SK-N-SH (cell line): ENCODE results near the gene USP34. TPM values are rescaled to one million over a fixed set of nuclear protein-coding genes. Genes with fewer than 3 reads are reported as not detected.

ENCODE experiments used
- CTCF ChIA-PET: fragments of 300-600, 350-600 bp; formaldehyde crosslinking; extraction: SDS; loops from one replicate; lab custom pipeline; 2021; lab: Yijun Ruan, JAX
- POLR2A ChIA-PET: fragments of 350-600 bp; sonication (Branson Sonifier 250); formaldehyde crosslinking; extraction: SDS; loops from one replicate; lab custom pipeline; 2020; ENCODE audit warnings: antibody characterized with exemption, inconsistent platforms; lab: Yijun Ruan, JAX
- DNase-seq: peaks from one replicate; pipeline ENCODE4 v3.0.0; 2012
- H2AFZ ChIP-seq: fragments of 200-600 bp; sonication (generic); 2 replicates; pipeline ENCODE4 v1.8.1; 2016; ENCODE audit warnings: antibody characterized with exemption, mild to moderate bottlenecking, low read depth
- H3F3A ChIP-seq: fragments of 200-600 bp; sonication (generic); replicated peaks from 2 replicates; pipeline ENCODE3; 2016; ENCODE audit warnings: antibody characterized with exemption, mild to moderate bottlenecking; ENCODE audit not compliant: insufficient read depth
- H3K27ac ChIP-seq, 2 experiments: fragments of 200-500 bp in 1 of 2; fragments of 200-600 bp in 1 of 2; sonication (Bioruptor generic) in 1 of 2; sonication (generic), shearing (Covaris generic) in 1 of 2; 2 replicates each; pipeline versions ENCODE4 v1.5.1 to v1.6.1; 2014 to 2016; ENCODE audit warnings: low read depth in 2 of 2, inconsistent platforms in 1 of 2, low read length in 1 of 2, mild to moderate bottlenecking in 1 of 2, mixed read lengths in 1 of 2
- H3K27me3 ChIP-seq: fragments of 200-600 bp; sonication (generic), shearing (Covaris generic); 2 replicates; pipeline ENCODE4 v1.6.1; 2016; ENCODE audit warnings: mixed run types; ENCODE audit not compliant: insufficient read depth
- H3K36me3 ChIP-seq, 2 experiments: fragments of 200-500 bp in 1 of 2; fragments of 200-600 bp in 1 of 2; sonication (Bioruptor generic) in 1 of 2; sonication (generic) in 1 of 2; replicated peaks in 1 of 2; 2 replicates each; pipeline versions ENCODE3 to v1.5.1; 2014 to 2016; ENCODE audit warnings: low read length in 1 of 2, mild to moderate bottlenecking in 1 of 2; ENCODE audit not compliant: insufficient read depth in 2 of 2, control insufficient read depth in 1 of 2
- H3K4me1 ChIP-seq, 2 experiments: fragments of 200-500 bp in 1 of 2; fragments of 200-600 bp in 1 of 2; sonication (Bioruptor generic) in 1 of 2; sonication (generic), shearing (Covaris generic) in 1 of 2; 2 replicates each; pipeline versions ENCODE4 v1.5.1 to v1.6.1; 2014 to 2016; ENCODE audit warnings: low read depth in 1 of 2, low read length in 1 of 2, mixed run types in 1 of 2; ENCODE audit not compliant: insufficient read depth in 2 of 2, control insufficient read depth in 1 of 2
- H3K4me2 ChIP-seq: fragments of 200-600 bp; sonication (generic), shearing (Covaris generic); 2 replicates; pipeline ENCODE4 v1.6.1; 2017; ENCODE audit warnings: mixed run types
- H3K4me3 ChIP-seq, 2 experiments: fragments of 200-500 bp in 1 of 2; fragments of 200-600 bp in 1 of 2; sonication (Bioruptor generic) in 1 of 2; sonication (generic), shearing (Covaris generic) in 1 of 2; 2 replicates each; pipeline versions ENCODE4 v1.5.1 to v1.8.1; 2014 to 2016; ENCODE audit warnings: low read depth in 2 of 2, inconsistent platforms in 1 of 2, low read length in 1 of 2, mild to moderate bottlenecking in 1 of 2, mixed read lengths in 1 of 2, moderate library complexity in 1 of 2
- H3K79me2 ChIP-seq: fragments of 200-600 bp; sonication (generic); 2 replicates; pipeline ENCODE4 v1.8.1; 2017; ENCODE audit warnings: mild to moderate bottlenecking; ENCODE audit not compliant: insufficient read depth
- H3K9ac ChIP-seq: fragments of 200-600 bp; sonication (generic); 2 replicates; pipeline ENCODE4 v1.6.1; 2017; ENCODE audit warnings: mixed run types
- H3K9me2 ChIP-seq: fragments of 200-600 bp; sonication (generic); 2 replicates; pipeline ENCODE4 v1.6.1; 2017; ENCODE audit warnings: mixed run types
- H3K9me3 ChIP-seq: fragments of 200-600 bp; sonication (generic); 2 replicates; pipeline ENCODE4 v1.6.1; 2017; ENCODE audit warnings: mixed run types, mild to moderate bottlenecking, moderate library complexity
- H4K20me1 ChIP-seq: fragments of 200-600 bp; sonication (generic); 2 replicates; pipeline ENCODE4 v1.6.1; 2017; ENCODE audit warnings: mild to moderate bottlenecking, mixed run types; ENCODE audit not compliant: insufficient read depth
- EP300 ChIP-seq, 2 experiments: IDR thresholded peaks; 2 replicates each; pipeline versions ENCODE4 v1.4.0 to v1.6.1; 2012; ENCODE audit warnings: borderline replicate concordance in 1 of 2, low read depth in 1 of 2, low read length in 1 of 2
- EZH2phosphoT487 ChIP-seq: fragments of 200-600 bp; sonication (generic); IDR thresholded peaks from 2 replicates; pipeline ENCODE4 v1.6.1; 2017; ENCODE audit warnings: low read depth, mixed run types, mild to moderate bottlenecking, antibody characterized with exemption, moderate library complexity, borderline replicate concordance
- FOXJ3 ChIP-seq: sonication (generic); formaldehyde crosslinking; IDR thresholded peaks from 2 replicates; pipeline ENCODE4 v1.5.1; 2020; ENCODE audit warnings: mild to moderate bottlenecking, missing genetic modification reagents
- GABPA ChIP-seq: IDR thresholded peaks from 2 replicates; pipeline ENCODE4 v1.4.0; 2012; ENCODE audit warnings: low read depth, mild to moderate bottlenecking
- JUND ChIP-seq: IDR thresholded peaks from 2 replicates; pipeline ENCODE4 v1.4.0; 2012
- MEF2A ChIP-seq: IDR thresholded peaks from 2 replicates; pipeline ENCODE4 v1.4.0; 2012; ENCODE audit warnings: low read depth, borderline replicate concordance
- MXI1 ChIP-seq: IDR thresholded peaks from 2 replicates; pipeline ENCODE4 v1.6.1; 2012; ENCODE audit warnings: mild to moderate bottlenecking, low read depth, low read length, improper control_type of control experiment
- POLR2AphosphoS5 ChIP-seq: IDR thresholded peaks from 2 replicates; pipeline ENCODE4 v1.6.1; 2012; ENCODE audit warnings: low read depth, low read length
- RCOR1 ChIP-seq: fragments of 150-350 bp; IDR thresholded peaks from 2 replicates; pipeline ENCODE4 v1.6.1; 2017; ENCODE audit warnings: antibody characterized with exemption, low read length
- RFX5 ChIP-seq: IDR thresholded peaks from 2 replicates; pipeline ENCODE4 v1.6.1; 2012; ENCODE audit warnings: mild to moderate bottlenecking, improper control_type of control experiment, low read length
- RXRA ChIP-seq: IDR thresholded peaks from 2 replicates; pipeline ENCODE4 v1.4.0; 2012; ENCODE audit warnings: low read depth, mild to moderate bottlenecking, borderline replicate concordance
- WGBS: methylation state at CpG from one replicate; pipeline ENCODE4 v1.1.6; 2017; ENCODE audit warnings: low lambda C conversion rate; 5-methylcytosine and 5-hydroxymethylcytosine counted together
- polyA plus RNA-seq, 3 experiments: library from polyadenylated mRNA; depleted of rRNA; stranded (reverse); fragments of >200 nt; gene quantifications; 2 replicates each; pipeline ENCODE4 v1.2.3, GENCODE V29; 2012
- TF ChIP-seq, protein P1 (sequence below): IDR thresholded peaks from 2 replicates; pipeline ENCODE4; 2012
- TF ChIP-seq, protein P2 (sequence below): IDR thresholded peaks from 2 replicates; pipeline ENCODE4 v1.6.1; 2012; ENCODE audit warnings: mild to moderate bottlenecking, low read depth, low read length, moderate library complexity
- TF ChIP-seq, protein P3 (sequence below): fragments of 200-600 bp; sonication (generic); IDR thresholded peaks from 2 replicates; pipeline ENCODE4 v1.6.1; 2017; ENCODE audit warnings: antibody characterized with exemption, mild to moderate bottlenecking, moderate library complexity

USP34 gene
- polyA plus RNA-seq, 1 of the 3 experiments (the other 2 are of a cell fraction) = 31.4 TPM

DNA sequence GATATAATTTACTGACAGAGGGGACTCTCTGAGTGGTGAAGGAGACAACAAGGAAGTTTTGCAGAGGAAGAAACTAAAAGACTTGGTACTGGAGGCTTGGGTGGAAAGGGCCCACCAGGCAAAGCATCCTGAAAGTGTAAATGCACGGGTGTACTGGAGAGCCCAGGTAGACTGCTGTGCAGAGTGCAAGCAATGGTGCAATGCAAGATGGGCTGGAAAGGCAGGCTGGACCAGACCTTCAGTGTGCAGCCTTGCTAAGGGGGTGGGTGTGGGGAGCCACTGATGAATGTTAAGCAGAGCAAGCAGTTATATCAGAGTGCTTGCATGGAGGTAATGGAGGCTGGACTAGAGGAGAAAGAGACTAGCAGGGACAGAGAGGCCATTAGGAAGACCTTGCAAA, 298.2 kb downstream of the USP34 start (continued):
- TF ChIP-seq, protein P1, sequence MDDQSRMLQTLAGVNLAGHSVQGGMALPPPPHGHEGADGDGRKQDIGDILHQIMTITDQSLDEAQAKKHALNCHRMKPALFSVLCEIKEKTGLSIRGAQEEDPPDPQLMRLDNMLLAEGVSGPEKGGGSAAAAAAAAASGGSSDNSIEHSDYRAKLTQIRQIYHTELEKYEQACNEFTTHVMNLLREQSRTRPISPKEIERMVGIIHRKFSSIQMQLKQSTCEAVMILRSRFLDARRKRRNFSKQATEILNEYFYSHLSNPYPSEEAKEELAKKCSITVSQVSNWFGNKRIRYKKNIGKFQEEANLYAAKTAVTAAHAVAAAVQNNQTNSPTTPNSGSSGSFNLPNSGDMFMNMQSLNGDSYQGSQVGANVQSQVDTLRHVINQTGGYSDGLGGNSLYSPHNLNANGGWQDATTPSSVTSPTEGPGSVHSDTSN = no peak
- TF ChIP-seq, protein P2, sequence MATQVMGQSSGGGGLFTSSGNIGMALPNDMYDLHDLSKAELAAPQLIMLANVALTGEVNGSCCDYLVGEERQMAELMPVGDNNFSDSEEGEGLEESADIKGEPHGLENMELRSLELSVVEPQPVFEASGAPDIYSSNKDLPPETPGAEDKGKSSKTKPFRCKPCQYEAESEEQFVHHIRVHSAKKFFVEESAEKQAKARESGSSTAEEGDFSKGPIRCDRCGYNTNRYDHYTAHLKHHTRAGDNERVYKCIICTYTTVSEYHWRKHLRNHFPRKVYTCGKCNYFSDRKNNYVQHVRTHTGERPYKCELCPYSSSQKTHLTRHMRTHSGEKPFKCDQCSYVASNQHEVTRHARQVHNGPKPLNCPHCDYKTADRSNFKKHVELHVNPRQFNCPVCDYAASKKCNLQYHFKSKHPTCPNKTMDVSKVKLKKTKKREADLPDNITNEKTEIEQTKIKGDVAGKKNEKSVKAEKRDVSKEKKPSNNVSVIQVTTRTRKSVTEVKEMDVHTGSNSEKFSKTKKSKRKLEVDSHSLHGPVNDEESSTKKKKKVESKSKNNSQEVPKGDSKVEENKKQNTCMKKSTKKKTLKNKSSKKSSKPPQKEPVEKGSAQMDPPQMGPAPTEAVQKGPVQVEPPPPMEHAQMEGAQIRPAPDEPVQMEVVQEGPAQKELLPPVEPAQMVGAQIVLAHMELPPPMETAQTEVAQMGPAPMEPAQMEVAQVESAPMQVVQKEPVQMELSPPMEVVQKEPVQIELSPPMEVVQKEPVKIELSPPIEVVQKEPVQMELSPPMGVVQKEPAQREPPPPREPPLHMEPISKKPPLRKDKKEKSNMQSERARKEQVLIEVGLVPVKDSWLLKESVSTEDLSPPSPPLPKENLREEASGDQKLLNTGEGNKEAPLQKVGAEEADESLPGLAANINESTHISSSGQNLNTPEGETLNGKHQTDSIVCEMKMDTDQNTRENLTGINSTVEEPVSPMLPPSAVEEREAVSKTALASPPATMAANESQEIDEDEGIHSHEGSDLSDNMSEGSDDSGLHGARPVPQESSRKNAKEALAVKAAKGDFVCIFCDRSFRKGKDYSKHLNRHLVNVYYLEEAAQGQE = no peak
- TF ChIP-seq, protein P3, sequence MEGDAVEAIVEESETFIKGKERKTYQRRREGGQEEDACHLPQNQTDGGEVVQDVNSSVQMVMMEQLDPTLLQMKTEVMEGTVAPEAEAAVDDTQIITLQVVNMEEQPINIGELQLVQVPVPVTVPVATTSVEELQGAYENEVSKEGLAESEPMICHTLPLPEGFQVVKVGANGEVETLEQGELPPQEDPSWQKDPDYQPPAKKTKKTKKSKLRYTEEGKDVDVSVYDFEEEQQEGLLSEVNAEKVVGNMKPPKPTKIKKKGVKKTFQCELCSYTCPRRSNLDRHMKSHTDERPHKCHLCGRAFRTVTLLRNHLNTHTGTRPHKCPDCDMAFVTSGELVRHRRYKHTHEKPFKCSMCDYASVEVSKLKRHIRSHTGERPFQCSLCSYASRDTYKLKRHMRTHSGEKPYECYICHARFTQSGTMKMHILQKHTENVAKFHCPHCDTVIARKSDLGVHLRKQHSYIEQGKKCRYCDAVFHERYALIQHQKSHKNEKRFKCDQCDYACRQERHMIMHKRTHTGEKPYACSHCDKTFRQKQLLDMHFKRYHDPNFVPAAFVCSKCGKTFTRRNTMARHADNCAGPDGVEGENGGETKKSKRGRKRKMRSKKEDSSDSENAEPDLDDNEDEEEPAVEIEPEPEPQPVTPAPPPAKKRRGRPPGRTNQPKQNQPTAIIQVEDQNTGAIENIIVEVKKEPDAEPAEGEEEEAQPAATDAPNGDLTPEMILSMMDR = no peak
- no peak for TF ChIP-seq JUND
- no peak for TF ChIP-seq RFX5

DNA sequence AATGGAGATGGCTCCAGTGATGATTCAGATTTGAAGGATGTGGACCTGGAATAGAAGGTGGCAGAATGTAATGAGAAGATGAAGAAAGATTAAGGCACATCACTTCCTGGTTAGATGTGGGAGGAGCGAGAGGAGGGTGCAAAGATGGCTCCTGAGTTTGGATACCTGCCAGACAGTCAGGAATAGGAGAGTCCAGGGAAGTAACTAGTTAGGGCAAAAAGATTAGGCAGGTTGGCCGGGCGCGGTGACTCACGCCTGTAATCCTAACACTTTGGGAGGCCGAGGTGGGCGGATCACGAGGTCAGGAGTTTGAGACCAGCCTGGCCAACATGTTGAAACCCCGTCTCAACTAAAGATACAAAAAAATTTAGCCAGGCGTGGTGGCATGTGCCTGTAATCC, 303.3 kb downstream of the USP34 start:
- POLR2A ChIA-PET = no interaction called here
- no peak for TF ChIP-seq JUND
- TF ChIP-seq RCOR1 = no peak
- TF ChIP-seq EZH2phosphoT487 = no peak
- no peak for TF ChIP-seq FOXJ3 (CRISPR knock-in tag)
- no peak for TF ChIP-seq MXI1
- no peak for TF ChIP-seq GABPA
- TF ChIP-seq, protein P2 = no peak
- no peak for TF ChIP-seq POLR2AphosphoS5
- TF ChIP-seq MEF2A = no peak
- TF ChIP-seq RXRA = no peak
- no peak for TF ChIP-seq EP300 (IDR thresholded peaks at IDR 0.05; ENCODE audit: borderline replicate concordance in 1 of 2, low read depth in 1 of 2, low read length in 1 of 2)
- no peak overlapping the region for H3K4me3 ChIP-seq
- H3K9me3 ChIP-seq = no peaks in the 10 kb centered on the region
- CTCF ChIA-PET = no interaction called here
- no peaks in the 10 kb centered on the region for H4K20me1 ChIP-seq
- no peak for DNase-seq
- H3K27me3 ChIP-seq = no peaks in the 10 kb centered on the region
- no peaks in the 10 kb centered on the region for H3K79me2 ChIP-seq
- no peak overlapping the region for H2AFZ ChIP-seq
- H3K9ac ChIP-seq = no peak overlapping the region
- H3K27ac ChIP-seq = no peak overlapping the region
- H3F3A ChIP-seq = peaks cover 4% of the 10 kb centered on the region
- H3K36me3 ChIP-seq = peaks cover 20 to 21% of the 10 kb centered on the region in 2 experiments
- H3K4me1 ChIP-seq = no peaks in the 10 kb centered on the region
- no peak overlapping the region for H3K4me2 ChIP-seq
- no peaks in the 10 kb centered on the region for H3K9me2 ChIP-seq
- 91% methylated on average over 10 of the region's 10 CpGs for WGBS
